ENCODE results near the gene MSLN.

DNA sequence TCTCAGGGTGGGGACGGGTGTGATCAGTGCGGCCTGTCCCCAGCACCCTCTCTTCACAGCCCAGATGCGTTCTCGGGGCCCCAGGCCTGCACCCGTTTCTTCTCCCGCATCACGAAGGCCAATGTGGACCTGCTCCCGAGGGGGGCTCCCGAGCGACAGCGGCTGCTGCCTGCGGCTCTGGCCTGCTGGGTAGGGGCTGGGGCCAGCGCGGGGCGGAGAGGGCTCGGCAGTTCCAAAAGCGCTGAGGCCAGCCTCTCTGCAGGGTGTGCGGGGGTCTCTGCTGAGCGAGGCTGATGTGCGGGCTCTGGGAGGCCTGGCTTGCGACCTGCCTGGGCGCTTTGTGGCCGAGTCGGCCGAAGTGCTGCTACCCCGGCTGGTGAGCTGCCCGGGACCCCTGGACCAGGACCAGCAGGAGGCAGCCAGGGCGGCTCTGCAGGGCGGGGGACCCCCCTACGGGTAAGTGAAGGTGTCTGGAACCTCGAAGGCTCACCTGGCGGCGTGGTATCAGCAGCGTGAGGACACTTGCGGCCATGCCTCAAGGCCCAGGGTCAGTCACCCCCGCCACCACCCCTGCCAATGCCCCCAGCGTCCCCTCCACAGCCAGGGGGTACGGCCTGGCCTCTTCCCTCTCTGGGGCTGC lies 4.4 kb downstream of the MSLN start:
- TF ChIP-seq, protein P1, sequence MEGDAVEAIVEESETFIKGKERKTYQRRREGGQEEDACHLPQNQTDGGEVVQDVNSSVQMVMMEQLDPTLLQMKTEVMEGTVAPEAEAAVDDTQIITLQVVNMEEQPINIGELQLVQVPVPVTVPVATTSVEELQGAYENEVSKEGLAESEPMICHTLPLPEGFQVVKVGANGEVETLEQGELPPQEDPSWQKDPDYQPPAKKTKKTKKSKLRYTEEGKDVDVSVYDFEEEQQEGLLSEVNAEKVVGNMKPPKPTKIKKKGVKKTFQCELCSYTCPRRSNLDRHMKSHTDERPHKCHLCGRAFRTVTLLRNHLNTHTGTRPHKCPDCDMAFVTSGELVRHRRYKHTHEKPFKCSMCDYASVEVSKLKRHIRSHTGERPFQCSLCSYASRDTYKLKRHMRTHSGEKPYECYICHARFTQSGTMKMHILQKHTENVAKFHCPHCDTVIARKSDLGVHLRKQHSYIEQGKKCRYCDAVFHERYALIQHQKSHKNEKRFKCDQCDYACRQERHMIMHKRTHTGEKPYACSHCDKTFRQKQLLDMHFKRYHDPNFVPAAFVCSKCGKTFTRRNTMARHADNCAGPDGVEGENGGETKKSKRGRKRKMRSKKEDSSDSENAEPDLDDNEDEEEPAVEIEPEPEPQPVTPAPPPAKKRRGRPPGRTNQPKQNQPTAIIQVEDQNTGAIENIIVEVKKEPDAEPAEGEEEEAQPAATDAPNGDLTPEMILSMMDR (conservative IDR thresholded peaks at IDR 0.05; ENCODE audit: low read depth, low read length), result no peak
- no peak for TF ChIP-seq EZH2phosphoT487 (IDR thresholded peaks at IDR 0.05; ENCODE audit: borderline replicate concordance, low read length)
- TF ChIP-seq EZH2 (IDR thresholded peaks at IDR 0.05; ENCODE audit: low read length, unreplicated experiment), result no peak

Data from PC-3 (cell line).